ENCODE measurements around the gene SMIM15.

SMIM15 gene

GRCh38 chr5:61176631-61177030, 14.4 kb upstream of the SMIM15 start:
- Mint-ChIP-seq H3K27ac (no peak overlapping the region), H3K27me3 (peaks cover 3% of the 10 kb centered on the region), H3K9me3 (ENCODE audit: low read depth) (no peaks in the 10 kb centered on the region), H3K4me1 (ENCODE audit: low read depth) (no peaks in the 10 kb centered on the region), H3K4me3 (no peak overlapping the region), H3K36me3 (no peaks in the 10 kb centered on the region)

DNA sequence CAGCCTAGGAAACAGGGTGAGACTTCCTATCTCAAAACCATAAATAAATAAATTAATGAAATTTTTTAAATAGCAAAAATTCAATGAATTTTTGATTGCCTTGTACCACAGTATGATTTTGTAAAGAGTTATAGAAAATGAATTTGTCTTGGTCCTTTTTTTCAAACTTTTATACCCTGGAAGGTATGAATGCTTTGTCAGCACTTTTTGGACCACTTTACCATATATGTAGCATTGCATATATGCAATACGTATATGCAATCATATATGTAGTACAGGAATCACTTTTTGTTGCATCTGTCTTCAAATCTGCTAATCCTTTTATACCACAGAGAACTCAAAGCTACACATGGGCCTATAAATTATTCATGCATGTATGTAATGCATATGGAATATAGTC, 9.2 kb upstream of the SMIM15 start:
- no peaks in the 10 kb centered on the region for H3K4me1 Mint-ChIP-seq (ENCODE audit: low read depth)
- H3K27ac Mint-ChIP-seq = no peak overlapping the region
- H3K27me3 Mint-ChIP-seq = no peaks in the 10 kb centered on the region
- H3K9me3 Mint-ChIP-seq (ENCODE audit: low read depth) = no peaks in the 10 kb centered on the region
- no peaks in the 10 kb centered on the region for H3K36me3 Mint-ChIP-seq
- no peak overlapping the region for H3K4me3 Mint-ChIP-seq

GRCh38 chr5:61168951-61169350, 6.7 kb upstream of the SMIM15 start:
- no peaks in the 10 kb centered on the region for H3K36me3 Mint-ChIP-seq
- H3K4me3 Mint-ChIP-seq = no peak overlapping the region
- H3K4me1 Mint-ChIP-seq (ENCODE audit: low read depth) = peaks cover 3% of the 10 kb centered on the region
- no peaks in the 10 kb centered on the region for H3K9me3 Mint-ChIP-seq (ENCODE audit: low read depth)
- no peak overlapping the region for H3K27ac Mint-ChIP-seq
- no peaks in the 10 kb centered on the region for H3K27me3 Mint-ChIP-seq

DNA sequence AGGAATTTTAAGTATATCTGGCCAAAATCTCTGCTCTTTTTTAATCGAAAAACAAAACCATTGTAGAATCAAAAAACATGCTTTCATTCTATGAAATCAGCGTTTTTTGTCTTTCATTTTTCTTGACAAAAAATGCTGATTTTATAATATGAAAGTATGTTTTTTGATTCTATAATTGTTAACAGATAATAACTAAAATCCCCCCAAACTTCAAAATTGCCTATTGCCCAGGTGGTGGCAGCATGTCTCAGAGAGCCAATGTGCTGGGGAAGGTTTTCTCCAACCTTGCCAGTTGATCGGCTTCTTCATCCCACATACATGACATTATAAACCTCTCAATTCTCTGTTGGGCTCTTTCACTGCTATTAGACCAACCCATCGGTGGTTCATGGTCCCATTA, 5.1 kb upstream of the SMIM15 start:
- Mint-ChIP-seq H3K27ac (no peak overlapping the region), H3K9me3 (ENCODE audit: low read depth) (no peaks in the 10 kb centered on the region), H3K4me1 (ENCODE audit: low read depth) (peaks cover 14% of the 10 kb centered on the region), H3K27me3 (no peaks in the 10 kb centered on the region), H3K4me3 (no peak overlapping the region), H3K36me3 (no peaks in the 10 kb centered on the region)

- Mint-ChIP-seq H3K9me3 (ENCODE audit: low read depth) (no peaks in the 10 kb centered on the region), H3K27me3 (no peaks in the 10 kb centered on the region), H3K4me3 (peak overlapping the region; percentile 93), H3K36me3 (peaks cover 21% of the 10 kb centered on the region), H3K4me1 (ENCODE audit: low read depth) (peaks cover 43% of the 10 kb centered on the region), H3K27ac (no peak overlapping the region)
Observed at GRCh38 chr5:61163905-61164304, 1.6 kb upstream of the SMIM15 start.

DNA sequence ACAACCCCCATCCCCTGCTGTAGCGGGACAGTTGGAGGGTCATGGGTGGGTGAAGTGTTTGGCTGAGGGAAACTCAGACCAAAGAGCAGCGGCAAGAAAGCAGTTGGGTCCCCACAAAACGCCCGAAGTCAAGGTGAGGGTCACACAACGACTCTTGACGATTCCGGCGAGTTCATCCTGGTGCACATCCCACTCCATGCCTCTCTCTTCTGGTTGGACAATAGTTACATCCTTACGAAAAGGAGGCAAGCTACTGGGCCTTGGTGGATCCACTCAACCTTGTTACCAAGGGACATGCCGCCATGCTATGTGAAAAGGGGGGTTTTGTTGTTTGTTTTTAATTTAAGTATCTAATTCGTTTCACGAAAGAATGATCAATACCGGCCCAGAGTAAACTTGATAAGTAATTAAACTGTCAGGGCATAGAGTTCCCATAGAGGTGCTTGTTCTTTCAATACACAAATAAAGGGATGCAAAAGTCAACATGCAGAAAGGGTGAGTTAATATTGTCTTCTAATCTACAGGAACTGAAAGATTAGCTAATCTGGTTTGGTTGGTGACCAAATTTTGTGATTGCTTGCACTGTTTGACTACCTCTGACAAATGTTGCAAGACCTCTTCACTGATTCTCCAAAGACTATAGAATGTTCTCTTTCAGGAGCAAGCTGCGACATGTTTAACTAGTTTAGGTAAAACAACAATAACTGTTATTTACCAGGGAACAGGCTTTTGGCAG, 732 bp upstream of the SMIM15 start:
- Mint-ChIP-seq H3K4me3 (peak overlapping the region; percentile 93), H3K36me3 (peaks cover 27% of the 10 kb centered on the region), H3K27me3 (no peaks in the 10 kb centered on the region), H3K4me1 (ENCODE audit: low read depth) (peaks cover 46% of the 10 kb centered on the region), H3K9me3 (ENCODE audit: low read depth) (no peaks in the 10 kb centered on the region), H3K27ac (peak overlapping the region; percentile 83)

GRCh38 chr5:61160497-61160896, 1.8 kb downstream of the SMIM15 start:
- Mint-ChIP-seq H3K27ac (peak overlapping the region; percentile 46), H3K9me3 (ENCODE audit: low read depth) (no peaks in the 10 kb centered on the region), H3K36me3 (peaks cover 38% of the 10 kb centered on the region), H3K4me1 (ENCODE audit: low read depth) (peaks cover 46% of the 10 kb centered on the region), H3K4me3 (peak overlapping the region; percentile 78), H3K27me3 (no peaks in the 10 kb centered on the region)

DNA sequence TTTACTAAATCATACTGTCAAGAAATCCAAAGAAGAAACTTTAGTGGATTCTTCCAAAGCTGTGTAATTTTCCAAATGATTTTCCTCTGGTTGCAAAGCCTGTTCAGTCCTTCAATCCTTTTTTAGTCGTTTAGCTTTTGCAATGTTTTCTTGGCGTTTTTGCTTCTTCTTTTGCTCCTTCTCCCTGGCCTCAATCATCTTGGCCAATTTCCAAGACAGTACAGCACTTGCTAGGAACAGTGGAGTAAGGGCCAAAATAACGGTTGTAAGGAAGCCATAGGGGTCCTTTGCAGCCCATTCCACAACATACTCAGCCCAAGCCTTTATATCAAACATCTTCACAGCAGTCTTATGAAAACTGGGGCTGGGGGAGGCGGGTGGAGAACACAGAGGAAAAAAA, 2.4 kb downstream of the SMIM15 start:
- no peaks in the 10 kb centered on the region for H3K27me3 Mint-ChIP-seq
- H3K27ac Mint-ChIP-seq = no peak overlapping the region
- peak overlapping the region; percentile 78 for H3K4me3 Mint-ChIP-seq
- H3K9me3 Mint-ChIP-seq (ENCODE audit: low read depth) = no peaks in the 10 kb centered on the region
- H3K36me3 Mint-ChIP-seq = peaks cover 41% of the 10 kb centered on the region
- peaks cover 46% of the 10 kb centered on the region for H3K4me1 Mint-ChIP-seq (ENCODE audit: low read depth)

GRCh38 chr5:61159070-61159469, 3.2 kb downstream of the SMIM15 start:
- peak overlapping the region; percentile 9 for H3K4me3 Mint-ChIP-seq
- H3K27ac Mint-ChIP-seq = no peak overlapping the region
- H3K4me1 Mint-ChIP-seq (ENCODE audit: low read depth) = peaks cover 43% of the 10 kb centered on the region
- no peaks in the 10 kb centered on the region for H3K27me3 Mint-ChIP-seq
- H3K36me3 Mint-ChIP-seq = peaks cover 46% of the 10 kb centered on the region
- no peaks in the 10 kb centered on the region for H3K9me3 Mint-ChIP-seq (ENCODE audit: low read depth)

GRCh38 chr5:61151893-61152292, 10.4 kb downstream of the SMIM15 start:
- Mint-ChIP-seq H3K27ac (no peak overlapping the region), H3K36me3 (peaks cover 42% of the 10 kb centered on the region), H3K9me3 (ENCODE audit: low read depth) (peaks cover 26% of the 10 kb centered on the region), H3K4me1 (ENCODE audit: low read depth) (no peaks in the 10 kb centered on the region), H3K4me3 (no peak overlapping the region), H3K27me3 (no peaks in the 10 kb centered on the region)

DNA sequence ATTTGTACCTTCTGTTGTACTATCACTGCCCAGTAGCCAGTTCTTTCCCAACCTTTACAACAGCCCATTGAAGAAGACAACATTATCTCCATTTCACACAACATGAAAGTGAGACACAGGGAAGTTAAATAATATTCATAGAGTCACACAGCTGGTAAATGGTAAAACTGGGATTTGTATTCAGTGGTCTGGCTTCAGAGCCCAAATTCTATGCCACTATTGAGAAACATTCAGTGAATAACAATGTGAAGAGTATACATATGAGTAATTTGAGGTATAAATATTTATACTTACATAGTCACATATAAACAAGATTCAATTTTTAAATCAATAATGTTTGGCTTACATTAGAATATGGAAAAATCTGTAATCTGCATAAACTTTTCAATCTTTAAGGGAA, 13.8 kb downstream of the SMIM15 start:
- no peaks in the 10 kb centered on the region for H3K27me3 Mint-ChIP-seq
- no peak overlapping the region for H3K27ac Mint-ChIP-seq
- no peak overlapping the region for H3K4me3 Mint-ChIP-seq
- peaks cover 34% of the 10 kb centered on the region for H3K9me3 Mint-ChIP-seq (ENCODE audit: low read depth)
- peaks cover 40% of the 10 kb centered on the region for H3K36me3 Mint-ChIP-seq
- no peaks in the 10 kb centered on the region for H3K4me1 Mint-ChIP-seq (ENCODE audit: low read depth)

DNA sequence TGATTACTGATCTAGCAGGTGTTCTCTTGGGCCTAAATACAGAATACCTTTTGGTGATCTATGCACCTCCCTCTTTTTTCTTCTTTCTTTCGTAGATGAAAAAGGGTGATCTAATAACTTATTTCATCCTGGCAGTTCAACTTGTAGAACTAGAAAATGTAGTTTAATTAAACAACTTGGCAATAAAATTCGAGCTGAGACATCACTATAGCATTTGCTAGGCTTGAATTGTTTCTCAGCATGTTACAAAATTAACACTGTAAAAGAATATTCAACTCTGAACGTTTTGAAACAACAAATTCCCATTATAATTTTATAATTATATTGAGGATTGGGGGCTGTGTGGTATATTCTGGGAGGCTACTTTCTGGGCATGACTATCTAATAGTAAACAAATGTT, 19.5 kb downstream of the SMIM15 start:
- Mint-ChIP-seq H3K27me3 (no peaks in the 10 kb centered on the region), H3K4me1 (ENCODE audit: low read depth) (no peaks in the 10 kb centered on the region), H3K27ac (no peak overlapping the region), H3K36me3 (peaks cover 20% of the 10 kb centered on the region), H3K4me3 (no peak overlapping the region), H3K9me3 (ENCODE audit: low read depth) (peaks cover 11% of the 10 kb centered on the region)

DNA sequence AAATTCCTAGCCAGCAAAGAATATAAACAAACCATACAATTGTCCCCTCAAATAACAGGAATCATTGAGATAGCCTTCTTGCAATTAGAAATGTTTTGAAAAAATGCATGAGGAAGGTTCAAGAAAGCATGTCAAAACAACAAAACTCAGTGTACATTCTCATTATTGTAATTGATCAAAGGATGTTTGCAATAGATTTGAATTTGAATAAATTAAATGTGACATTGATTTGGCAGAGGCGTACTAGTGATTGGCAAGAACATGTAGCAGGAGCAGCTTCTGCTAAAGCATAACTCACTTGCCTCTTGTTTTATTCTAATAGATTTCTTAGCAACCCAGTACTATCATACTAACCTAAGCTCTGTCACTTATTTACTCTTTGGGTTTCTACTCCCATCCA, 19.9 kb downstream of the SMIM15 start:
- Mint-ChIP-seq H3K27ac (no peak overlapping the region), H3K27me3 (no peaks in the 10 kb centered on the region)

DNA sequence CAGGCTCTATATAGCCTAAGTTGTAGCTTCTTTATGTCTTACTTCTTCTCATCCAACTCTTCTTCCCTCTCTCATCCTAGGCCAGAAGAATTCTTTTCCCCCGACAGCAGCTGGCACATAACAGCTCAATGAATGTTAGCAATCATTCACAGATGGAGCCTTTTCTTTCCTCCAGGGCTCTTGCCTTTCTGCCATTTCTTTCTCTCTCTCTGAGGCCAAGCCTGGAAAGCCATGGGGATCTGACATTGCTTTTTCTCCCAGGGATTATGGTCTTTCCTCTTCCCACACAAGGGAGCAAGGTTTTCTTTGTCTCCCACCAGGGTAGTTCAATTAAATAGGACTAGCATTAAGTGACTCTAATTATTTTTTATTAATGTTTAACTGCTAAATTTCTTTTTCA, 20.5 kb downstream of the SMIM15 start:
- Mint-ChIP-seq H3K4me1 (ENCODE audit: low read depth) (no peaks in the 10 kb centered on the region), H3K9me3 (ENCODE audit: low read depth) (peaks cover 9% of the 10 kb centered on the region), H3K36me3 (peaks cover 16% of the 10 kb centered on the region), H3K27ac (no peak overlapping the region), H3K4me3 (no peak overlapping the region), H3K27me3 (no peaks in the 10 kb centered on the region)

More for the DNA sequence above, 19.9 kb downstream of the SMIM15 start:
- Mint-ChIP-seq H3K4me1 (ENCODE audit: low read depth) (no peaks in the 10 kb centered on the region), H3K36me3 (peaks cover 19% of the 10 kb centered on the region), H3K9me3 (ENCODE audit: low read depth) (peaks cover 11% of the 10 kb centered on the region), H3K4me3 (no peak overlapping the region)

DNA sequence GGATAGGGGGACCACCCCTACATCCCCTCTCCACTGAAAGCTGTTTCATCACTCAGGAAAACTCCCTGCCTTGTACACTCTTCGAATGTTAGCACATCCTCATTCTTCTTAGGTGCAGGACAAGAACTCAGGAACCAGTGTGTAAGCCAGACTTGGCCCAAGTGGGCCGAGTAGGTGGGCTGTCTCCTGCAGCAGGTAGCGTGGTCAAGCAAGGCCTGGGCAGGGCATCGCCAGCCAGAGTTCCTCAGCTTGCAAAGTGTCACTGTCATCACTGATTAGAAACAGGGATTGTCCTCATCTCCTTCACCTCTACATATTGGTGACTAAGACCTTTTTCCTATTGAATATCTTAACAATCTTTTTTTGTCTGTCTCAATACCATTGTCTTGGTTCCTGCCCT, 22.3 kb downstream of the SMIM15 start:
- no peaks in the 10 kb centered on the region for H3K27me3 Mint-ChIP-seq
- H3K36me3 Mint-ChIP-seq = peaks cover 8% of the 10 kb centered on the region
- H3K4me1 Mint-ChIP-seq (ENCODE audit: low read depth) = no peaks in the 10 kb centered on the region
- H3K27ac Mint-ChIP-seq = no peak overlapping the region
- peaks cover 5% of the 10 kb centered on the region for H3K9me3 Mint-ChIP-seq (ENCODE audit: low read depth)
- no peak overlapping the region for H3K4me3 Mint-ChIP-seq

Measured in activated naive CD8-positive, alpha-beta T cell (primary cell).